Neuronal stem cell (in vitro differentiated cells): ENCODE data around the gene CAMK2B.
A peak's percentile ranks its signal among the peaks of the same experiment; 100 is the strongest.

ENCODE experiments used
- DNase-seq: peaks from one replicate; pipeline ENCODE4 v3.0.0-alpha.2; 2013; ENCODE audit warnings: low spot score
- H2AFZ ChIP-seq: one replicate; pipeline ENCODE4 v1.6.1; 2013; ENCODE audit warnings: mild to moderate bottlenecking, low read length, inconsistent platforms
- H2AK5ac ChIP-seq: 2 replicates; pipeline ENCODE4 v1.6.1; 2013; ENCODE audit warnings: low read depth, mild to moderate bottlenecking, inconsistent platforms, low read length, moderate library complexity, mixed read lengths
- H2BK120ac ChIP-seq: 2 replicates; pipeline ENCODE4 v1.6.1; 2013; ENCODE audit warnings: low read depth, mild to moderate bottlenecking, inconsistent platforms, low read length, moderate library complexity, mixed read lengths
- H2BK12ac ChIP-seq: one replicate; pipeline ENCODE4 v1.6.1; 2013; ENCODE audit warnings: low read length, inconsistent platforms
- H2BK15ac ChIP-seq: 2 replicates; pipeline ENCODE4 v1.6.1; 2013; ENCODE audit warnings: mild to moderate bottlenecking, low read length, inconsistent platforms, mixed read lengths
- H2BK5ac ChIP-seq: one replicate; pipeline ENCODE4 v1.6.1; 2013; ENCODE audit warnings: inconsistent platforms, mild to moderate bottlenecking, low read length, moderate library complexity
- H3K14ac ChIP-seq: one replicate; pipeline ENCODE4 v1.6.1; 2013; ENCODE audit warnings: low read length, inconsistent platforms
- H3K18ac ChIP-seq: 2 replicates; pipeline ENCODE4 v1.6.1; 2013; ENCODE audit warnings: low read length, inconsistent platforms
- H3K23ac ChIP-seq: 2 replicates; pipeline ENCODE4 v1.6.1; 2013; ENCODE audit warnings: low read depth, mild to moderate bottlenecking, mixed read lengths, low read length, inconsistent platforms; ENCODE audit not compliant: poor library complexity
- H3K27ac ChIP-seq: replicated peaks from 3 replicates; pipeline ENCODE4 v1.5.1; 2013; ENCODE audit warnings: low read length, inconsistent platforms
- H3K27me3 ChIP-seq, 3 experiments: 2 replicates each; pipeline ENCODE4 v1.6.1; 2013; ENCODE audit warnings: low read length in 3 of 3, mild to moderate bottlenecking in 2 of 3, inconsistent platforms in 1 of 3, low read depth in 1 of 3, mixed read lengths in 1 of 3, moderate library complexity in 1 of 3; ENCODE audit not compliant: control insufficient read depth in 3 of 3, insufficient read depth in 3 of 3
- H3K36me3 ChIP-seq, 2 donors: replicated peaks in 1 of 2; 2 replicates each; pipeline ENCODE4 v1.6.1; 2013; ENCODE audit warnings: low read length in 2 of 2; ENCODE audit not compliant: control insufficient read depth in 2 of 2, insufficient read depth in 2 of 2
- H3K4ac ChIP-seq: 2 replicates; pipeline ENCODE4 v1.6.1; 2013; ENCODE audit warnings: inconsistent platforms, mild to moderate bottlenecking, low read length, moderate library complexity
- H3K4me1 ChIP-seq, 2 donors: 1 replicate in 1 of 2; 2 replicates in 1 of 2; pipeline ENCODE4 v1.6.1; 2013; ENCODE audit warnings: low read length in 2 of 2, low read depth in 1 of 2; ENCODE audit not compliant: control insufficient read depth in 2 of 2, insufficient read depth in 1 of 2
- H3K4me2 ChIP-seq: one replicate; pipeline ENCODE4 v1.6.1; 2013; ENCODE audit warnings: mild to moderate bottlenecking, low read length, inconsistent platforms; ENCODE audit not compliant: insufficient read depth, poor library complexity, severe bottlenecking
- H3K4me3 ChIP-seq, 2 donors: 2 replicates each; pipeline ENCODE4 v1.5.1; 2013; ENCODE audit warnings: low read length in 2 of 2, mild to moderate bottlenecking in 2 of 2, inconsistent platforms in 1 of 2, moderate library complexity in 1 of 2
- H3K79me1 ChIP-seq: one replicate; pipeline ENCODE4 v1.6.1; 2013; ENCODE audit warnings: low read depth, mild to moderate bottlenecking, inconsistent platforms, low read length, moderate library complexity
- H3K9ac ChIP-seq: one replicate; pipeline ENCODE4 v1.6.1; 2013; ENCODE audit warnings: mild to moderate bottlenecking, low read depth, low read length, inconsistent platforms; ENCODE audit not compliant: poor library complexity
- H3K9me3 ChIP-seq, 2 donors: replicated peaks in 1 of 2; 2 replicates each; pipeline versions ENCODE3 to v1.6.1; 2013; ENCODE audit warnings: low read length in 2 of 2, mild to moderate bottlenecking in 2 of 2, inconsistent platforms in 1 of 2, low read depth in 1 of 2, mixed read lengths in 1 of 2, moderate library complexity in 1 of 2; ENCODE audit not compliant: control insufficient read depth in 2 of 2, insufficient read depth in 1 of 2
- H4K8ac ChIP-seq: one replicate; pipeline ENCODE4 v1.6.1; 2013; ENCODE audit warnings: low read depth, mild to moderate bottlenecking, inconsistent platforms, low read length, moderate library complexity
- H4K91ac ChIP-seq: one replicate; pipeline ENCODE4 v1.6.1; 2013; ENCODE audit warnings: low read length, low read depth, mild to moderate bottlenecking, inconsistent platforms; ENCODE audit not compliant: poor library complexity
- WGBS, 2 donors: extraction: QIAGEN DNeasy Blood & Tissue Kit; methylation state at CpG; one replicate each; pipeline ENCODE4 v1.1.7; 2013; ENCODE audit warnings: missing lambda C conversion rate in 2 of 2, mixed read lengths in 1 of 2; ENCODE audit not compliant: insufficient read length in 2 of 2, insufficient replicate concordance in 1 of 2; ENCODE audit errors: extremely low coverage in 2 of 2; 5-methylcytosine and 5-hydroxymethylcytosine counted together

The CAMK2B gene

DNA sequence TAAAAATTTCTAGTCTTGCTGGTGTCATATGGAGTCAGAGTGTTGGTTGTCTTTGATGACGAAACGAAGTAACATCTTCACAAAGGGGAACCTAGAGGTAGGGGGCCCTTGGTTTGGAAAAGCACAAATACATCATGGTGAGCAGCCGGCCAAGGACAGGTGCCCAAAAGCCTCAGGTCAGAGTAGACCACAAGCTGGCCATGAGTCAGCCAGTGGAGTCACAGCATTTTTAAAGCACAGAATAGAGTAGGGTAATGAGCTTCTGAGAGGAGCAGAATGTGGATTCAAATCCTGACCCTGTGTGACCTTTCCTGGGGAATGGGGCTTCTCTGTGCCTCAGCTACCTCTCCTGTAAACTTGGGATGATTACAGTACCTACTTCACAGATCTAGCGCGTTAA lies 5.3 kb downstream of the CAMK2B start:
- peaks cover 2% of the 10 kb centered on the region for H3K79me1 ChIP-seq
- peaks cover 0 to 2% of the 10 kb centered on the region in 2 donors for H3K9me3 ChIP-seq
- no peak overlapping the region for H3K18ac ChIP-seq
- no CpG with 5 or more reads among the region's 5 CpGs for WGBS, 2 donors
- no peaks in the 10 kb centered on the region for H3K36me3 ChIP-seq
- no peak overlapping the region for H2BK15ac ChIP-seq
- H3K9ac ChIP-seq: no peak overlapping the region
- no peak overlapping the region for H2BK120ac ChIP-seq
- H3K4me3 ChIP-seq: no peak overlapping the region
- H3K4me2 ChIP-seq: no peak overlapping the region
- no peak overlapping the region for H2BK12ac ChIP-seq
- DNase-seq: no peak
- no peak overlapping the region for H2AFZ ChIP-seq
- H4K8ac ChIP-seq: no peak overlapping the region
- no peak overlapping the region for H2BK5ac ChIP-seq
- H3K4ac ChIP-seq: no peak overlapping the region
- peaks cover 6 to 79% (median 26%) of the 10 kb centered on the region in 3 experiments for H3K27me3 ChIP-seq
- no peak overlapping the region for H2AK5ac ChIP-seq
- no peak overlapping the region for H3K14ac ChIP-seq
- no peak overlapping the region for H3K27ac ChIP-seq
- no peaks in the 10 kb centered on the region for H3K4me1 ChIP-seq
- H3K23ac ChIP-seq: no peak overlapping the region
- H4K91ac ChIP-seq: no peak overlapping the region

- H4K91ac ChIP-seq: no peak overlapping the region
- no peak for DNase-seq
These were observed 7.1 kb downstream of the CAMK2B start for GRCh38 chr7:44318332-44318731.

DNA sequence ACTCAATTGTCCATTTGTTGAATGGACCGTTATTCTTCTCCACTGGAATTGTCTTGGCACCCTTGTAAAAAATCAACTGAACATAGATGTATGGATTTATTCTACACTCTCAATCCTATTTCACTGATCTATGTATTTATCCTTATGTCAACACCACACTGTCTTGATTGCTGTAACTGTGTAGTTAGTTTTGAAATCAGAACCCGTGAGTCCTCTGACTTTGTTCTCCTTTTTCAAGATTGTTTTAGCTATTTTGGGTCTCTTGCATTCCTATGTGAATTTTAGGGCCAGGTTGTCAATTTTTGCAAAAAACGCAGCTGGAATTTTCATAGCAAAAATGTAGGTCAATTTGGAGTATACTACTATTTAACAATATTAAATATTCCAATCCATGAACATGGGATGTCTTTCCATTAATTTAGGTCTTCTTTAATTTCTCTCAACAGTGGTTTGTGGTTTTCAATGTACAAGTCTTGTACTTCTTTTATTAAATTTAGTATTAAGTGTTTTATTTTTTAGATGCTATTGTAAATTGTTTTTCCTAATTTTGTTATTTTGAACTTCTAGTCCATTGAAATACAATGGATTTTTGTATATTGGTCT lies 10.0 kb downstream of the CAMK2B start:
- H3K79me1 ChIP-seq: no peaks in the 10 kb centered on the region
- peaks cover 0 to 2% of the 10 kb centered on the region in 2 donors for H3K9me3 ChIP-seq
- no CpG with 5 or more reads among the region's 3 CpGs for WGBS, 2 donors
- H3K27ac ChIP-seq: no peak overlapping the region
- no peak overlapping the region for H4K8ac ChIP-seq
- H3K4me3 ChIP-seq: no peak overlapping the region
- no peak overlapping the region for H2BK120ac ChIP-seq
- no peak overlapping the region for H2AK5ac ChIP-seq
- H3K18ac ChIP-seq: no peak overlapping the region
- H3K4me2 ChIP-seq: no peak overlapping the region
- H2AFZ ChIP-seq: no peak overlapping the region
- H2BK15ac ChIP-seq: no peak overlapping the region
- no peak for DNase-seq
- H2BK12ac ChIP-seq: no peak overlapping the region
- no peak overlapping the region for H3K23ac ChIP-seq
- H3K14ac ChIP-seq: no peak overlapping the region
- no peak overlapping the region for H3K4ac ChIP-seq
- no peaks in the 10 kb centered on the region for H3K4me1 ChIP-seq
- H4K91ac ChIP-seq: no peak overlapping the region
- H3K9ac ChIP-seq: no peak overlapping the region
- peaks cover 0 to 73% (median 3%) of the 10 kb centered on the region in 3 experiments for H3K27me3 ChIP-seq
- H2BK5ac ChIP-seq: no peak overlapping the region
- H3K36me3 ChIP-seq: no peaks in the 10 kb centered on the region

More at GRCh38 chr7:44318332-44318731, 7.1 kb downstream of the CAMK2B start:
- H3K79me1 ChIP-seq: peaks cover 2% of the 10 kb centered on the region
- H2BK5ac ChIP-seq: no peak overlapping the region
- H2AFZ ChIP-seq: no peak overlapping the region
- no peak overlapping the region for H2BK12ac ChIP-seq
- H2AK5ac ChIP-seq: no peak overlapping the region
- H3K4ac ChIP-seq: no peak overlapping the region
- no peak overlapping the region for H2BK15ac ChIP-seq
- no peaks in the 10 kb centered on the region for H3K4me1 ChIP-seq
- no peak overlapping the region for H3K4me3 ChIP-seq
- no peak overlapping the region for H3K27ac ChIP-seq
- no peaks in the 10 kb centered on the region for H3K36me3 ChIP-seq
- H3K4me2 ChIP-seq: no peak overlapping the region
- H2BK120ac ChIP-seq: no peak overlapping the region
- H3K14ac ChIP-seq: no peak overlapping the region
- H4K8ac ChIP-seq: no peak overlapping the region
- peaks cover 0 to 4% of the 10 kb centered on the region in 2 donors for H3K9me3 ChIP-seq
- peaks cover 0 to 79% (median 8%) of the 10 kb centered on the region in 3 experiments for H3K27me3 ChIP-seq
- H3K23ac ChIP-seq: no peak overlapping the region
- no CpG with 5 or more reads among the region's 2 CpGs for WGBS, 2 donors
- H3K9ac ChIP-seq: no peak overlapping the region
- H3K18ac ChIP-seq: no peak overlapping the region

DNA sequence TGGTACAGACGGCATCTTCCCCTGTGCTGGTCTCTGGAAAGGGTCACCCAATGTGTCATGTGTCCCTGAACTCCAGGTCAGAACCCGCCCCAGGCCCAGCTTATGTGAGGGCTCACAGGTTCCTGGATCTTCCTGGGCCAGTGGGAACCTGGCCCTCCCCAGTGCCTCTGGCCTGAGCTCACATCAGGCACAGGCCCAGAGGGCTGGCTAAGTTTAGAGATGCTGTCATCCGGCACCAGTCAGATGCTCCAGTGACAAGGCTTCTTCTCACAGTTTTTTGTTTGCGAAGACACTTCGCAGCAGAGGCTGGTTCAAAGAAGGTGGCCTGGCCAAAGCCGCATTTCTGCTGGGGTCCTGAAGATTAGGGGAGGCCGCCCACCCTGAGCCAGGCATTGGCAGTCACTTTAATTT lies 11.8 kb downstream of the CAMK2B start:
- Histone ChIP-seq H2BK120ac (no peak overlapping the region), H3K14ac (no peak overlapping the region), H4K91ac (no peak overlapping the region), H3K4me1 (peaks cover 0 to 8% of the 10 kb centered on the region in 2 donors), H2AFZ (no peak overlapping the region), H3K23ac (no peak overlapping the region), H3K9me3 (peaks cover 0 to 3% of the 10 kb centered on the region in 2 donors), H3K9ac (no peak overlapping the region), H3K79me1 (no peaks in the 10 kb centered on the region), H3K18ac (peak overlapping the region; percentile 60), H4K8ac (no peak overlapping the region), H3K4me3 (no peak overlapping the region), H2AK5ac (no peak overlapping the region), H2BK12ac (no peak overlapping the region), H2BK15ac (no peak overlapping the region), H3K27me3 (peaks cover 2 to 74% (median 18%) of the 10 kb centered on the region in 3 experiments), H2BK5ac (no peak overlapping the region), H3K27ac (no peak overlapping the region), H3K4me2 (no peak overlapping the region), H3K36me3 (no peaks in the 10 kb centered on the region), H3K4ac (no peak overlapping the region)
- no CpG with 5 or more reads among the region's 7 CpGs for WGBS, 2 donors
- DNase-seq: no peak
